Kidney (tissue), 14 donors: Measurements from ENCODE around the gene MDH2. TPM values are rescaled to one million over a fixed set of nuclear protein-coding genes. Genes with fewer than 3 reads are reported as not detected.
A peak's percentile ranks its signal among the peaks of the same experiment; 100 is the strongest.

ENCODE experiments used
- DNase-seq, 5 donors: peaks; one replicate each; pipeline ENCODE4 v3.0.0-alpha.2; 2013 to 2020
- FAIRE-seq: peaks from 2 replicates; lab custom pipeline; 2012; peaks lifted over from hg19 to GRCh38; lab: Jason Lieb, UNC
- H3K27ac ChIP-seq, 2 donors: one replicate each; pipeline ENCODE4 v1.7.0; 2013; ENCODE audit warnings: low read depth in 2 of 2, low read length in 2 of 2, inconsistent platforms in 1 of 2
- H3K27me3 ChIP-seq: one replicate; pipeline ENCODE4 v1.7.1; 2013; ENCODE audit warnings: low read length, inconsistent platforms; ENCODE audit not compliant: control insufficient read depth, insufficient read depth
- H3K36me3 ChIP-seq, 3 donors: one replicate each; pipeline versions ENCODE4 v1.7.0 to v1.7.1; 2013; ENCODE audit warnings: low read length in 3 of 3, control low read depth in 1 of 3, inconsistent platforms in 1 of 3; ENCODE audit not compliant: insufficient read depth in 3 of 3, control insufficient read depth in 2 of 3
- H3K4me1 ChIP-seq, 3 donors: one replicate each; pipeline versions ENCODE4 v1.7.0 to v1.7.1; 2013; ENCODE audit warnings: low read length in 3 of 3, inconsistent platforms in 1 of 3, low read depth in 1 of 3; ENCODE audit not compliant: control insufficient read depth in 2 of 3, insufficient read depth in 2 of 3
- H3K4me3 ChIP-seq, 3 donors: one replicate each; pipeline versions ENCODE4 v1.7.0 to v1.8.1; 2013; ENCODE audit warnings: low read length in 3 of 3, control low read depth in 1 of 3, inconsistent platforms in 1 of 3
- H3K9ac ChIP-seq, 3 donors: one replicate each; pipeline versions ENCODE4 v1.7.0 to v1.7.1; 2013; ENCODE audit warnings: low read length in 3 of 3, control low read depth in 1 of 3, inconsistent platforms in 1 of 3
- H3K9me3 ChIP-seq, 3 donors: one replicate each; pipeline versions ENCODE4 v1.7.0 to v1.7.1; 2013; ENCODE audit warnings: low read length in 3 of 3, control low read depth in 1 of 3, inconsistent platforms in 1 of 3; ENCODE audit not compliant: control insufficient read depth in 2 of 3, insufficient read depth in 1 of 3
- intact Hi-C: fragments of 100-400 bp; cut with DNase I; formaldehyde crosslinking; loops from one replicate; pipeline ENCODE4 v1.11.1; 2022
- polyA plus RNA-seq: library from polyadenylated mRNA; stranded (reverse); fragments of 350-450 nt; fragmentation: Illumina TruSeq; extraction: RNeasy Lipid Tissue Mini Kit (QIAGEN cat#74804); gene quantifications from one replicate; pipeline ENCODE4 v1.2.3, GENCODE V29; 2014; ENCODE audit warnings: low read depth, low replicate concordance; ENCODE audit not compliant: insufficient read depth
- total RNA-seq: library from RNA; stranded (reverse); fragmentation: NEBNext Ultra II Directional; extraction: Animal tissue kit (Norgen Biotek cat#: 25700); gene quantifications from one replicate; pipeline ENCODE4 v1.2.1, GENCODE V29; 2021
- TF ChIP-seq, protein P1 (sequence below): IDR thresholded peaks from 3 replicates; pipeline ENCODE4 v1.5.1; 2012; ENCODE audit warnings: mild to moderate bottlenecking, moderate library complexity, borderline replicate concordance; ENCODE audit not compliant: insufficient read depth; ENCODE audit errors: extremely low read depth
- donor health status: control.
- donor health status: control.
- donor health status: control.
- donor health status: control.
- donor health status: control.
- donor health status: DM: yes; HTN: yes; CAD: no.
- donor health status: Normal renal cell carcinoma (clear cell type).

The MDH2 gene
- total and polyA plus RNA-seq, 2 donors from 2014 or later = 130 to 233 TPM

DNA sequence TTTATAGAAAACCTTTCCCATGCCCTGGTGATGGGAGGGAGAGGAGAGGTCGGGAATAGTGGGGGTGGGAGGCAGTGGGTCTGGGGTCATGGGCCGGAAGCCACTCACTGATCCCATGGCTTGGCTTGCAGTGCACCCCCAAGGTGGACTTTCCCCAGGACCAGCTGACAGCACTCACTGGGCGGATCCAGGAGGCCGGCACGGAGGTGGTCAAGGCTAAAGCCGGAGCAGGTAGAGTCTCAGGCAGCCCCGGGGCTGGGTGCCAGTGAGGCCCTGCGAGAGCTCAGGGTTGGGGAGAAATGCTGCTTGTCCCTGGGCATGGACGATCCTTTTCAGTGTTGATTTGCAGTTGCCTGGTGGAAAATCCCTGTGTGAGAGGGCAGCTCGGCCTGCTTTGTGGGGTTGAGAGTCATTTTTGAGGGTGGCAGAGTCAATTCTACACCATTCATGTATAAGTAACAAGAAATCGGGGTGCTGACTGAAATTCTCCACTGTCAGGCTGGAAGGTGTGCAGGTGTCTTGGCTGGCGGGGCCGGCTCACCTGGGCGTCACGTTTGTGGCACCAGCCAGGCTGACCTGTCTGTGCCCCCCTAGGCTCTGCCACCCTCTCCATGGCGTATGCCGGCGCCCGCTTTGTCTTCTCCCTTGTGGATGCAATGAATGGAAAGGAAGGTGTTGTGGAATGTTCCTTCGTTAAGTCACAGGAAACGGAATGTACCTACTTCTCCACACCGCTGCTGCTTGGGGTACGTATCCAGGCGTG is 16.5 kb downstream of the MDH2 start:
- Histone ChIP-seq H3K4me1 (peaks cover 0 to 4% (median 3%) of the 10 kb centered on the region in 3 donors), H3K27ac (no peak overlapping the region), H3K4me3 (no peak overlapping the region), H3K9ac (no peak overlapping the region), H3K36me3 (peaks cover 2 to 70% (median 32%) of the 10 kb centered on the region in 3 donors), H3K9me3 (no peaks in the 10 kb centered on the region), H3K27me3 (no peaks in the 10 kb centered on the region)
- DNase-seq (peak in 1 of 5 donors; percentile 46), FAIRE-seq (no peak)
- intact Hi-C loops = no loop called here
- TF ChIP-seq, protein P1, sequence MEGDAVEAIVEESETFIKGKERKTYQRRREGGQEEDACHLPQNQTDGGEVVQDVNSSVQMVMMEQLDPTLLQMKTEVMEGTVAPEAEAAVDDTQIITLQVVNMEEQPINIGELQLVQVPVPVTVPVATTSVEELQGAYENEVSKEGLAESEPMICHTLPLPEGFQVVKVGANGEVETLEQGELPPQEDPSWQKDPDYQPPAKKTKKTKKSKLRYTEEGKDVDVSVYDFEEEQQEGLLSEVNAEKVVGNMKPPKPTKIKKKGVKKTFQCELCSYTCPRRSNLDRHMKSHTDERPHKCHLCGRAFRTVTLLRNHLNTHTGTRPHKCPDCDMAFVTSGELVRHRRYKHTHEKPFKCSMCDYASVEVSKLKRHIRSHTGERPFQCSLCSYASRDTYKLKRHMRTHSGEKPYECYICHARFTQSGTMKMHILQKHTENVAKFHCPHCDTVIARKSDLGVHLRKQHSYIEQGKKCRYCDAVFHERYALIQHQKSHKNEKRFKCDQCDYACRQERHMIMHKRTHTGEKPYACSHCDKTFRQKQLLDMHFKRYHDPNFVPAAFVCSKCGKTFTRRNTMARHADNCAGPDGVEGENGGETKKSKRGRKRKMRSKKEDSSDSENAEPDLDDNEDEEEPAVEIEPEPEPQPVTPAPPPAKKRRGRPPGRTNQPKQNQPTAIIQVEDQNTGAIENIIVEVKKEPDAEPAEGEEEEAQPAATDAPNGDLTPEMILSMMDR = no peak

DNA sequence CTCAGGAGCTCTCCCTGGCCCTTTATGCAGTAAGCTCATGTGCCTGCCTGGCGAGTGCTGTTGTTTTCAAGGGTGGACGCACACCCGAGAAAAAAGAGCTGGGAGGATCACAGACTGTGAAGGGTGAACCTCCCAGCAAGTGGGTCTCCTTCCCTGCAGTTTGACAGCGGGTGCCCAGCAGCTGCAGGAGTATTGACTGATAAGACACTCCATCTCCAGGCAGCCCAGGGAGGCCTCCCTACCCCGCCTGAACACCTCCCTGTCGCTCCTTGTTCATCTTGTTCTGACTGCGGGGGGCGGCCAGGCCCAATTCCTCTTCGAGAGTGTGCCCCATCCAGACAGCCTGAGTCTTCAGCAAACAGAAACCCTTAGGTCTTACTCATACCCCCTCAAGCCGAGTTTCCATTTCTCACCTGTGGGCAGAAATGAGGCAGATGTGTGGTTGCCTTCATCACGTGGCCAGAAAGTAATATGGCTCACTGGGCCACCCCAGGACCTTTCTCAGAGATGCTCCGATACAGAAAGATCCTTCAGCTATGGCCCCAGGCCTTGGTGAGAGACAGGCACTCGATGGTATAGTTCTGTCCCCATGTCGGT is 17.2 kb downstream of the MDH2 start:
- no peak for DNase-seq
- intact Hi-C loops = no loop called here
- H3K9ac ChIP-seq = no peak overlapping the region

DNA sequence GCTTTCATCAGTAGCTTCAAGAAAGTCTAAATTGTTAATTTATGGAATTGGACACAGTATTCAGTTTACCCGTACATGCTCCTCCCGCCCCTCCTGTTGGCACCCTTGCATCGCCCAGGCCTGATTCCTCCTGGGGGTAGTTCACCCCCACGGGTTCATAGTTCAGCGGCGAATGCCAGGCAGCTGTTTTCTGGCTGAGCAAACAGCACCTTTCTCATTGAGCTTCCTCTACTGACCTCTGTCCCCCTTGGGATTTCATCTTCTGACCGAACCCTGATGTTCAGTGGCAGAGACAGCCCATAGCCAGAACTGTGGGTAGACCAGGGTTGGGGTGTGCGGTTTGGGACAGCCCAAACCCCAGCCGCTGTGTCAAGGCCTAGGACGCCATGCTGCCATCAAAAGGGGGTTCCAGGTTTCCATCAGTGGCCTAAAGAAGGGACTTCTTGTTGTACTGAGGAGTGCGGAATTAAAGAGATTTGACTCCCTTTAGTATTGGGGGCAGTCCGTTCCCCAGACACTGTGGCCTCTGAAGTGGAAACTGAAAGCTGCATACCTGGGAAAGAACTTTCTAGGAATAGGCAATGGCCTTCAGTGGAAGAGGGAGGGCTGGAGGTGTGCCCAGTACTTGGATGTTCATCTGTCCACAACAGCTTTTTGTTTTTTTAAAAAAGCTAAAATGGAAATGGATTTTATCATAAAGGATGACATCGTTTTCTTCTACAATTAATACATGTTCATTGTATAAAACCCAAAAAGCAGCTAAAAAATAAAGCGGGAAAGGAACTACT is 19.0 kb downstream of the MDH2 start:
- H3K4me1 ChIP-seq = peaks cover 0 to 4% (median 3%) of the 10 kb centered on the region in 3 donors
- intact Hi-C loops = no loop called here
- H3K9ac ChIP-seq = no peak overlapping the region
- TF ChIP-seq, protein P1 = no peak
- H3K27ac ChIP-seq = no peak overlapping the region
- FAIRE-seq = no peak
- no peak for DNase-seq
- H3K9me3 ChIP-seq = no peaks in the 10 kb centered on the region
- peaks cover 2 to 44% (median 15%) of the 10 kb centered on the region in 3 donors for H3K36me3 ChIP-seq
- H3K27me3 ChIP-seq = no peaks in the 10 kb centered on the region
- no peak overlapping the region for H3K4me3 ChIP-seq

More for the DNA sequence above, 17.2 kb downstream of the MDH2 start:
- no peaks in the 10 kb centered on the region for H3K9me3 ChIP-seq
- no peaks in the 10 kb centered on the region for H3K27me3 ChIP-seq
- no peak overlapping the region for H3K27ac ChIP-seq
- H3K36me3 ChIP-seq = peaks cover 2 to 62% (median 25%) of the 10 kb centered on the region in 3 donors
- H3K4me1 ChIP-seq = peaks cover 0 to 4% (median 3%) of the 10 kb centered on the region in 3 donors
- TF ChIP-seq, protein P1 = no peak
- no peak overlapping the region for H3K4me3 ChIP-seq
- FAIRE-seq = no peak
